ENCODE measurements around the gene CDC37L1. TPM values are rescaled to one million over a fixed set of nuclear protein-coding genes. Genes with fewer than 3 reads are reported as not detected.

Gene CDC37L1
- polyA plus RNA-seq, 1 of the 3 experiments (the other 2 are of a cell fraction): 6.5 TPM

GRCh38 chr9:4746278-4747030 lies 67.1 kb downstream of the CDC37L1 start:
- POLR2A ChIA-PET: no interaction called here
- 89% methylated on average over 2 of the region's 2 CpGs for WGBS (ENCODE audit: low lambda C conversion rate)
- CTCF ChIA-PET: interaction anchor here (1.0 to 3.3 kb wide), 5 partner anchors 10 to 309 kb away, joined by 3 to 18 read pairs (median 4); partner anchors contain the start of gene JAK2

GRCh38 chr9:4748612-4749011 lies 69.2 kb downstream of the CDC37L1 start:
- no peaks in the 10 kb centered on the region for H3F3A ChIP-seq (replicated peaks; ENCODE audit: insufficient read depth)
- no peak for DNase-seq
- no peaks in the 10 kb centered on the region for H4K20me1 ChIP-seq (ENCODE audit: insufficient read depth)
- no peak overlapping the region for H3K4me2 ChIP-seq
- H3K9me2 ChIP-seq: no peaks in the 10 kb centered on the region
- no peaks in the 10 kb centered on the region for H3K9me3 ChIP-seq
- H3K27ac ChIP-seq (ENCODE audit: low read depth in 2 of 2, low read length in 1 of 2): no peak overlapping the region
- H3K4me1 ChIP-seq (ENCODE audit: control insufficient read depth in 1 of 2, insufficient read depth in 2 of 2, low read depth in 1 of 2, low read length in 1 of 2): no peaks in the 10 kb centered on the region
- H3K9ac ChIP-seq: no peak overlapping the region
- no peak overlapping the region for H3K4me3 ChIP-seq (ENCODE audit: low read depth in 2 of 2, low read length in 1 of 2)
- H3K79me2 ChIP-seq (ENCODE audit: insufficient read depth): no peaks in the 10 kb centered on the region
- H3K36me3 ChIP-seq (replicated peaks in 1 of 2; ENCODE audit: control insufficient read depth in 1 of 2, insufficient read depth in 2 of 2, low read length in 1 of 2): no peaks in the 10 kb centered on the region
- 74% methylated on average over 5 of the region's 5 CpGs for WGBS (ENCODE audit: low lambda C conversion rate)
- ChIA-PET CTCF (interaction anchor here (1.0 to 2.5 kb wide), 7 partner anchors 9 to 240 kb away, joined by 3 to 10 read pairs (median 6); partner anchors contain the start of gene AK3), POLR2A (no interaction called here)
- H2AFZ ChIP-seq (ENCODE audit: low read depth): no peak overlapping the region
- H3K27me3 ChIP-seq (ENCODE audit: insufficient read depth): no peaks in the 10 kb centered on the region
- TF ChIP-seq FOXM1 (IDR thresholded peaks at IDR 0.05; ENCODE audit: low read depth) (no peak), USF1 (IDR thresholded peaks at IDR 0.05; ENCODE audit: borderline replicate concordance, low read depth) (no peak), REST (IDR thresholded peaks at IDR 0.05; ENCODE audit: low read depth, low read length) (no peak), PBX3 (IDR thresholded peaks at IDR 0.05) (no peak), RFX5 (IDR thresholded peaks at IDR 0.05; ENCODE audit: low read length) (no peak), GATA2 (CRISPR knock-in tag; IDR thresholded peaks at IDR 0.05) (no peak), FOXJ3 (CRISPR knock-in tag; IDR thresholded peaks at IDR 0.05) (no peak), RCOR1 (IDR thresholded peaks at IDR 0.05; ENCODE audit: low read length) (no peak), NRF1 (IDR thresholded peaks at IDR 0.05; ENCODE audit: low read depth, low read length) (no peak), IRF3 (IDR thresholded peaks at IDR 0.05; ENCODE audit: low read depth, low read length) (no peak), FOSL2 (IDR thresholded peaks at IDR 0.05; ENCODE audit: borderline replicate concordance, low read depth) (no peak), MAX (IDR thresholded peaks at IDR 0.05; ENCODE audit: low read depth) (no peak), TEAD4 (IDR thresholded peaks at IDR 0.05; ENCODE audit: borderline replicate concordance, insufficient read depth) (no peak)

More at GRCh38 chr9:4746278-4747030, 67.1 kb downstream of the CDC37L1 start:
- Histone ChIP-seq H4K20me1 (ENCODE audit: insufficient read depth) (no peaks in the 10 kb centered on the region), H3K9me2 (no peaks in the 10 kb centered on the region), H3K9me3 (no peaks in the 10 kb centered on the region), H3K27me3 (ENCODE audit: insufficient read depth) (no peaks in the 10 kb centered on the region), H3K4me3 (ENCODE audit: low read depth in 2 of 2, low read length in 1 of 2) (no peak overlapping the region), H3K79me2 (ENCODE audit: insufficient read depth) (no peaks in the 10 kb centered on the region), H3K9ac (no peak overlapping the region), H3F3A (replicated peaks; ENCODE audit: insufficient read depth) (peaks cover 10% of the 10 kb centered on the region), H2AFZ (ENCODE audit: low read depth) (no peak overlapping the region), H3K36me3 (replicated peaks in 1 of 2; ENCODE audit: control insufficient read depth in 1 of 2, insufficient read depth in 2 of 2, low read length in 1 of 2) (no peaks in the 10 kb centered on the region), H3K27ac (ENCODE audit: low read depth in 2 of 2, low read length in 1 of 2) (no peak overlapping the region), H3K4me2 (no peak overlapping the region), H3K4me1 (ENCODE audit: control insufficient read depth in 1 of 2, insufficient read depth in 2 of 2, low read depth in 1 of 2, low read length in 1 of 2) (peaks cover 0 to 7% of the 10 kb centered on the region in 2 experiments; a peak in 2 of 4 replicates)
- DNase-seq: no peak
- TF ChIP-seq TEAD4 (IDR thresholded peaks at IDR 0.05; ENCODE audit: borderline replicate concordance, insufficient read depth) (no peak), FOXM1 (IDR thresholded peaks at IDR 0.05; ENCODE audit: low read depth) (no peak), SMC3 (IDR thresholded peaks at IDR 0.05; ENCODE audit: low read depth, low read length) (no peak), RXRA (IDR thresholded peaks at IDR 0.05; ENCODE audit: borderline replicate concordance, low read depth) (no peak), USF2 (IDR thresholded peaks at IDR 0.05; ENCODE audit: borderline replicate concordance, low read depth, low read length) (no peak), RCOR1 (IDR thresholded peaks at IDR 0.05; ENCODE audit: low read length) (no peak), RAD21 (IDR thresholded peaks at IDR 0.05; ENCODE audit: low read length) (no peak)
